GM21381 (cell line): ENCODE results near the gene POLQ.
"Not testable (repeated sequence)": the region's sequence is repeated elsewhere in the genome, so short reads cannot be mapped to it uniquely, and the experiment has no call there.

Source experiments
- ATAC-seq: cut with Tn5 transposase; IDR thresholded peaks from one replicate; pipeline ENCODE4 v1.9.1; 2021; ENCODE audit warnings: mild to moderate bottlenecking, moderate library complexity; ENCODE audit not compliant: unreplicated experiment

POLQ gene

DNA sequence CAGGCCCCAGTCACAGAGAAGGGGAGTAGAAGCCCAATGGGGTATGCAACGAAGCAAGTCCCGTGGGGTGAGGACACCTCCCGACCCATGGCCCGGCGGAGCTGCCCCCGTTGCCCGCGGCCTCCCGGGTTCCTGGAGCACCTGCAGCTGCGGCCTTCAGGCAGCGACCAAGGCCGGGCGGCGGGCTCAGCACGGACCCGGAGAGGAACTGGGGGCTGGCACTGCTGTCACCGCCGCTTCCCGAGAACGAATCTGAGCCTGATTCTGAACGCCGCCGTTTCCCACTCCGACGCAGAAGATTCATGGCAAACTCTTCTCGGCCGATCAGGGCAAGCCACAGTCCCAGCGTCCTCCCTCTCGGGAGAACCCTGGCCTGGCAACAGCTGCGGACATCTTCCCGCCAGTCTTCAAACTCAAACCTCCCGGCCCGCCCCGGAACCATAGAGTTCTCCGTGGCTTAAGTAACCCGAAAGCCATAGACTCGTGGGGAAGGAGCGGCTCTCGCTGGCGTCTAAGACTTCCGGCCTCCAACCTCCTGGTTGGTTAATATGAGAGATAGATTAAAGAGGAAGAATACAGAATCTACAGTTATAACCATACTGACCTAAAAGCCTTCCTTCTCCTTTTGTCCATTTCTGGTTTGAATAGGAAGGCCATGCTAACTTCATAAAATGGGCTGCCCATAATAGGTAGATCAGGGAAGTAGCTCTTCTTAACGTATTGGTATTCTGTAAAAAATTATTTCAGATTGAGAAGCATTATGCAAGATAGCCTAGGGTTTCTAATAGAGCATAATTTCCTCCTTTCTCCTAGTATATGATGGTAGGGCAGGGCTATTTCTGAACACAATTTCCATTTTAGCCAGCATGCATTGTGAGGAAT lies at the start of gene POLQ:
Gene POLQ (minus strand): TSS at position 415 of the 882 bp plus-strand sequence. CDS start 111 bp downstream, at position 304.
- ATAC-seq: peak; percentile 78

DNA sequence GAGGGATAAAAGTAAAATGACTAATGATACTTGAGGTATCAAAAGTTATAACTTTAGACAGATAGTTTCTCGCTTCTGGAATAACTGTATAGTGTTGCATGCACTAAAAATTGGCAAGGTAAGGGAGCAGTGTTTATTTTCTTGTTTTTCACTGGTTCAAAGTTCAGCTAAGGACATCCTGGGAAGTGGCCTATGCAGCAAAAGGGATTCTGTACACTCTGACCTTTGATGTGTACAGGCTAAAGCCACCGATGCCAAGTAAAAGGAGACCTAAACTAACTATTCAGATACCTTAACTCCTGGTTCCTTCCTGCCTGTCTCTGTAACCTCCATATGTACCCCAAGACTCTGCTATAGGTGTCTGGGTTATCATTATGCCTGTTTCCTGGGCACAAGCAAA lies 49.1 kb upstream of the POLQ start:
- ATAC-seq: no peak

DNA sequence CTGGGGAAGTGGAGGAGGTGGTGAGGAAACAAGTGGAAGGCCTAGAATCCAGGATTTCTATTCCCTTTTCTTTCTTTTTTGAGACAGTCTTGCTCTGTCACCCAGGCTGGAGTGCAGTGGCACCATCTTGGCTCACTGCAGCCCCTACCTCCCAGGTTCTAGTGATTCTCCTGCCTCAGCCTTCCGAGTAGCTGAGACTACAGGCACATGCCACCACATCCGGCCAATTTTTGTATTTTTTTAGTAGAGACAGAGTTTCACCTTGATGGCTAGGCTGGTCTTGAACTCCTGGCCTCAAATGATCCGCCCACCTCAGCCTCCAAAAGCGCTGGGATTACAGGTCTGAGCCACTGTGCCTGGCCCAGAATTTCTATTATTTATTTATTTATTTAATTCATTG lies 48.0 kb upstream of the POLQ start:
- not testable (repeated sequence) for ATAC-seq

DNA sequence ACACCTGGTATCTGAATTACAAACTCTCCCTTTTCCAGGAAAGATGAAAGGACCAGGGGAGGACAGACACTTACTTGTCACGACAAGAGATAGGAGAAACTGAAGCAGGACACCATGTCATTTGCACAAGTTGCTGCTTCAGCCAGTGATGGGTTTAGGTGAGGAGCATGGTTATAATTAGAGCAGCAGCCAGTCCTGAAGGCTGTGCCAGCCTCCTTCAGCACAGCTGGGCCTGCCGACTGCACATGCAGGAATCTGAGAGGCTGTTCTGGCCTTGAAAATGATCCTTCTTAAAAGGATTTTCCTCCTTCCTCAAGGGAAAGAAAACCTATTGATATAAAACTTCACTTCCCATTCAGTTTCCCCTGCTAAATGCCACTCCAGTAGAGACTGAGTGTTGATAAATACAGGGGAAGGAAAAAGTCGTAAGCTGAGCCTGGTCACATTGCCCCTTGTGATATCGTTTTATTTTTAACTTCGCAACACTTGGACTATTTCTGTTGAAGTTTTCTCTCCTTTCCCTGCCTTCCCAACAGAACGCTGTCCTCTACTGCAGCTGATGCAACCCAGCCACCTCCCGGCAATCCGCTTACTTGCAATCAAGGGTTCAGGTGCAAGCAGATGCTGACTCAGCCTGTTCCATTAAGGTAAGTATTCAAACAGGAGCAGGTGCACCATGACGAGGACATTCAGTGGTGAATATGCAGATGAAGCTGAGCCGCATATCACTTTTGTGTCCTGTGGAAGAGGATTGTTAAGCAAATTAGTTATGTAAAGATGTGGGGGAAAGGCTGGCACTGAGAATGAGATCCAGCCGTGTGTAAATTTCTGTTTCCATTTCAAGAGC lies 47.3 kb upstream of the POLQ start, which contains the start of gene FBXO40:
Gene FBXO40 (plus strand): TSS at position 524 of the 847 bp plus-strand sequence. CDS start 27,197 bp downstream, outside the sequence.
- no peak for ATAC-seq

DNA sequence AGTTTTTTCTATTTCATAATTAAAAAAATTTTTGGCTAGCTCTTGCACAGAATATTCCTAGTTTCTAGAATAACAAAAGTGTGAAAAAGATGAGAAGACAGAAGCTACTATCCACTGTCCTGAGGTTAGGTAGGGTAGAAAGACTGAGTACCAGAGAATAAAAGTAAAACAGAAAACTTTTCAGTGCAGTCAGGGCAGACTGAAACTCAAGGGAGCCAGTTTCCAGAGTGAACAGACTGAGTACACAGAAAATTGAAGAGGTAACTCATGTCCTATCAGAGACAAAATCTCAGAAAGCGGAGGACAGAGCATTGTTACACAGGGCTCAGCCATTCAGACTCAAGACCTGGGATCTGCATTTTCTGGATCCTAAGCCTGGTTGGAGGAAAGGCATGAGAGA lies 38.6 kb upstream of the POLQ start:
- ATAC-seq: no peak

DNA sequence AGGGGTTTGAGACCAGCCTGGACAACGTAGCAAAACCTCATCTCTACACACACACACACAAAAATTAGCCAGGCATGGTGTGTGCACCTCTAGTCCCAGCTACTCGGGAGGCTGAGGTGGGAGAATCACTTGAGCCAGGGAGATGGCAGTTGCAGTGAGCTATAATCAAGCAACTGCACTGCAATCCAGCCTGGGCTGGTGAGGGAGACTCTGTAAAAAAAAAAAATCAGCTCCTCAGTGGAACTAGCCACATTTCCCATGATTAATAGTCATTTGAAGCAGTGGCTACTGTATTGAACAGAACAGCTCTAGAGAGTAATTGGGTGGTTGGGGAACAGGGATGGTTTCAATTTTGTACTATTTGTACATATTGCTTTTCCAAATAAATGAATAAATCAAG lies 35.9 kb upstream of the POLQ start:
- no peak for ATAC-seq

DNA sequence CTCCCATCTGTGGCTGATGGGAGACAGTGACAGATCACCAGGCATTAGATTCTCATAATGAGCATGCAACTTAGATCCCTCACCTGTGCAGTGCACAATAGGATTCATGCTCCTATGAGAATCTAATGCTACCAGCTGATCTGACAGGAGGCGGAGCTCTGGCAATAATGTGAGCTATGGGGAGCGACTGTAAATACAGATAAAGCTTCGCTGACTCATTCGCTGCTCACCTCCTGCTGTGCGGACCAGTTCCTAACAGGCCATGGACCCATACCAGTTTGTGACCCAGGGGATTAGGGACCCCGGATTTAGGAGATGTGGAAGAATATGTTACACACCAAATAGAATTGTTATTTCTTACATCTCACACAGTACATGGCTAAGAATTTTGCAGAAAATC lies 28.7 kb upstream of the POLQ start:
- no peak for ATAC-seq

DNA sequence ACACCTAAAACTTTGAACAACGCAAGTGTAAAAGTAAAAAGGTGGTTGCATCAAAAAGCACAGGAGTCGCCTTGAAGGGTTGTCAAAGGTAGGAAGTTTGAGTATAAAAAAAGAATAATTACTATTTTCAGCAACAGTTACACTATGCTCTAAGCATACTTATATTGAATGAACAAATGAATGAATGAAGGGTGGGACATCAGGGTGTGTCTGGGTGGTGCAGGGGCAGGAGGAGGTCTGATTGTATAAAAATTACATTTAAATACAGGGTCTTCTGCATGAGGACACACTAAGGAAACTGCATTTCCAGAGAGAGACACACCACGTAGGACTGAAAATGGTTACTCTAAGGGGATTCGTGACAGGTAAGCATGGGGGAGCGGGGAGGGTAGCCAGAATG lies 21.9 kb upstream of the POLQ start, which contains the start of gene ARGFX:
Gene ARGFX (plus strand): TSS at position 301 of the 400 bp plus-strand sequence. CDS start 2,765 bp downstream, outside the sequence.
- ATAC-seq: no peak

DNA sequence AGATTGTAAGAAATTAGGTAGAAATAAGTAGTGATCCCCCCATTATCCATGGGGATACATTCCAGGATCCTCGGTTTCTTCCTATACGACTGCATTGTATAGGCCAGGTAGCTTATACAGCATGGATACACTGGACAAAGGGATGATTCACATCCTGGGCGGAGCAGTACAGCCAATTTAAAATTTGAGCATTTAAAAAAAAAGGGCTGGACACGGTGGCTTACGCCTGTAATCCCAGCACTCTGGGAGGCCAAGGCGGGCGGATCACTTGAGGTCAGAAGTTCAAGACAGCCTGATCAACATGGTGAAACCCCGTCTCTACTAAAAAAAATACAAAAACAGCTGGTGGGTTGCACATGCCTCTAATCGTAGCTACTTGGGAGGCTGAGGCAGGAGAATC lies 21.0 kb upstream of the POLQ start:
- no peak for ATAC-seq

DNA sequence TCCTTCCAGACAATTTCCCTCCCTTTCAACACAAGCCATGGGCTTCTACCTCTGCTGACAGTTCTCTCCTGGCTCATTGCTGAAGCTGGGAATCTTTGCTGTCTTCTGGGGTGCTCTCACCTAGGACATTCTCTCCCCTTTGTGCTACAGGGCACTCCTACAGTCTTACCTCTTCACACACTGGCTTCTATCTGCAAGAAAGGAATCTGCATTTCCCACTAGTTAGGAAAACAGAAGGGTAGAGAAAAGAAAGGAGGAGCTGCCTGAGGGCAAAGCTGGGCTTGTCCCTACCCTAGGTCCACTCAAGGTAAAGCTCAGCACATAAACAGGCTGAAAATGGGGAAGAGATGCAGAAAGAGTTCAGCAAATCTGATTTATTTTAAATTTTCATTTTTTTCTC lies 16.4 kb upstream of the POLQ start:
- ATAC-seq: no peak

DNA sequence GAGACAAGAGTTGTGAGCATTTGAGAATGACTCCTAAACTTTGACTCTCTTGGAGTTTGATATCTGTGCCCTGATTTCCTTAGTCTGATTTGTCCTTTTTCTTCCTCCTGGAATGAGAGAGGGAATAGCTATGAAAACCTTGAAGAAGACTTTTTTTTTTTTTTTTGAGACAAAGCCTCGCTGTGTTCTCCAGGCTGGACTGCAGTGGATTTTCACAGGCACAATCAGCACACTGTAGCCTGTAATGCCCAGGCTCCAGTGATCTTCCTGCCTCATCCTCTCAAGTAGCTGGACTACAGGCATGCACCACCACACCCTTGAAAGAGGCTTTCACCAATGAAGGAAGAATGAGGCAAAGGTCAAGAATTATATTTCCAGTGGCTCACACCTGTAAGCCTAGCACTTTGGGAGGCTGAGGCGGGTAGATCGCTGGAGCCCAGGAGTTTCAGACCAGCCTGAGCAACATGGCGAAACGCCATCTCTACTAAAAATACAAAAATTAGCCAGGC lies 11.7 kb upstream of the POLQ start:
- ATAC-seq: no peak

DNA sequence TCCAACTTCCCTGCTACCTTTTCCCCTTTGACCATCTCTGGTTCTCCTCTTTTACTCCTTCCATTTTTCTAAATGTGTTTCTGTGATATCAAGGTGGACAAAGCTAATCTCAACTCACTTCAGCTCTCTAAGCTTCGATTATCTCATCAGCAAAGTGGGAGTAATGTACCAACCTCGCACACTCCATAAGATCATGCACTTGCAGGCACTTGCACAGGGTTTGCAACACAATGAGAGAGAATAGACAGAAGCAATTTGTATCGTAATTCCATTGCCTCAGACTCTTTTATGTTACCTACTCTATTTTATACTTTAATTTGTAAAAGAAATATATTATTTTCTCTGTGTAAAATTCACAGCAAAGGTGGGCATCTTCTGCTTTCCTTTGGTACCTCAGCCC lies 7.0 kb upstream of the POLQ start:
- no peak for ATAC-seq

DNA sequence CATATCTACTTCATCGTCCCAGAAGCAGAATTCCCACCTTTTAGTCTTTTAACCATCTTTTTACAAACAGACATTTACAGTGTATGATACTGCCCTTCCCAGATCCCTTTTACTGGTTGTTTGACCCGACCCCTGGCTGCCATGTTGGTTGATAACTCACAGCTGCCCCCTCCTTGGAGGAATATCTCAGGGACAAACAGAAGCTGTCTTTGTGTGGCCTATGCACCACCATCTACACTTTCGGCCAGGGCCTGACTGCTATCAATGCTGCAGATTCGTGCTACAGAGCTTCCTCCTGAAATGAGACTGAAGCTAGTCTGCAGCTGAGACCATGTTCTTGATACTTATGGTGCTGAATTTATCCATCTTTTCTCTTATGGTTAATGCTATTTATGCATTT lies 6.6 kb upstream of the POLQ start:
- no peak for ATAC-seq

DNA sequence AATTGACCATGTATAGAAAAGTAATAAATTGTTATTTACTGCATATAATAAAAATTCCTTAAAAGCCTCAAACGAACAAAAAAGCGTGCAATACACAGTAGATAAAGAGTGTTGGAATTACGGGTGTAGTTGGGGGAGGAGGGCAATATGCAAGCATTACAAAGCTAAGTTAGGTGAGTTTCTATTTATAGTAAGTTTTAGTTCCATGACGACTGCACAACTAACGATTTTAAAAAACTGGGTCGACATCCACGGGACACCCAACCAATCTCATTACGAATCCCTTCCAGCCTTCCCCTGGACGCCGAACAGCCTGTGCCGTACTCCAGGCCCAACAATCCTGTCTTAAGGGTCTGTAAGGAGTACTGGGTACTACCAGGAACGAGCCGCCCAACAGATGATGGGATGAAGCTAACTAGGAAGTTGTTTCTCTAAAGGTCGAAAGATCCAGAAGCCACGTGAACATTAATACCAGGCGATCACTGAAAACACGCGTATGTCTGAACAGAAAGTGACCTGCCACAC lies 677 bp downstream of the POLQ start:
- peak; percentile 2 for ATAC-seq

DNA sequence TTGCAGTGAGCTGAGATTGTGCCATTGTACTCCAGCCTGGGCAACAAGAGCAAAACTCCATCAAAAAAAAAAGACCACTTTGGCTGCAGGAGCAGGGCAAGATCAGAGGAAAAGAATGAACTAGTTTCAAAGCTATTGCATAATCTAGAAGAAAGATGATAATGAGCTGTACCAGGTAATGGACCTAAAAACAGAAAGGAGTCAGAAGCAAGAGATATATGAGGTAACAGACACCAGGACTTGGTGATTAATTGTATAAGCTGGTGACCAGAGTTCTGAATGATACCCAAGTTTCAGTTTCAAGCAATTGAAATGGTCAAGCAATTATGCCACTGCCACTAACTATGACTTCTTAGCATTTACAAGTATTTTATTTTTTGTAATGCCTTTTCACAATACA lies 2.9 kb downstream of the POLQ start:
- no peak for ATAC-seq

DNA sequence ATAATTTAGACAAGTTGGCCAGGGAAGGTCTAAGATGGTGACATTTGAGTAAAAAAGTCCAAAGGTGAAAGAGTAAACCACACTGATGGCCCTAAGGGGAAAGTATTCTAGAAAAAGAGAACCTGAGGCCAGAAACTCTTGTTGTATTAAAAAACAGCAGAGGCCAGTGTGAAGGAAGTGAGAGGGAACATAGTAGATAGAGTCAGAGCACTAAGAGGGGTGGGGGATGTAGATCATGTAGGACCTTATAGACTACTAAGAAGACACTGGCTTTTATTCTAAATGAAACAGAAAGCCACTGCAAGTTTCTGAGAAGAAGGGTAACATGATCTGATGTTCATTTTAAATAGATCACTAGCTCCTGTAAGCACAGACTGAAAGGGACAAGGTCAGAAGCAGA lies 14.5 kb downstream of the POLQ start:
- no peak for ATAC-seq

DNA sequence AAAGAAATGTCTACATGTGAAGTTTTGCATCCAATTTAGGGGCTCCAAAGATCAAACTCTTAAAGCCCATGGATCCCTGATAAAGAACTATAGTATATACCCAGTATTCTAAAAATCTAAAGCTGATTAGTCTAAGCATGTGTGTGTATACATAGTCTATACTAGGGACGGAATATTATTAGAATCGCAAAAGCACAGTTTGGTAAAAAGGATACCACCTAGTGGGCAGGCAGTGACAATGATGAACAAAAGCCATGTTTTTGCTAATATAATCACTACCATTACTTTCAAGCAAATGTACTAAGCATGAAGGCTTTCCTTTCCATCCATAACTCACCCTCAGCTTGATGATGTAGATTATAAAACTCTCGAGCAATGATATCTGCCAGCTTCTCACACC lies 16.5 kb downstream of the POLQ start:
- no peak for ATAC-seq

DNA sequence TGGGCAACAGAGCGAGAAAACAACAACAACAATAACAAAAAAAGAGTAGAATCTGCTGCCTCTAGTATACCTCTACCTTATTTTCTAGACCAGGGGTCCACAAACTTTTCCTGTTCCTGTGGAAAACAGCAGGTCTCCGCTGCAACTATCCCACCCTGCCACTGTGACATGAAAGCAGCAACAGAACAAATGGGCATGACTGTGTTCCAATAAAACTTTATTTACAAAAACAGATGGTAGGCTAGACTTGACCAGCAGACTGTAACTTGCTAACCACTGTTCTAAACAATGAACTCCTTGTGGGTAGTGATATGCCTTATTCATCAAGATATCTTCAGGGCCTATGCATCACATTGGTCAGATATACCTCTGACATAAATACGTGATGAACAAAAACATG lies 25.3 kb downstream of the POLQ start:
- ATAC-seq: no peak

DNA sequence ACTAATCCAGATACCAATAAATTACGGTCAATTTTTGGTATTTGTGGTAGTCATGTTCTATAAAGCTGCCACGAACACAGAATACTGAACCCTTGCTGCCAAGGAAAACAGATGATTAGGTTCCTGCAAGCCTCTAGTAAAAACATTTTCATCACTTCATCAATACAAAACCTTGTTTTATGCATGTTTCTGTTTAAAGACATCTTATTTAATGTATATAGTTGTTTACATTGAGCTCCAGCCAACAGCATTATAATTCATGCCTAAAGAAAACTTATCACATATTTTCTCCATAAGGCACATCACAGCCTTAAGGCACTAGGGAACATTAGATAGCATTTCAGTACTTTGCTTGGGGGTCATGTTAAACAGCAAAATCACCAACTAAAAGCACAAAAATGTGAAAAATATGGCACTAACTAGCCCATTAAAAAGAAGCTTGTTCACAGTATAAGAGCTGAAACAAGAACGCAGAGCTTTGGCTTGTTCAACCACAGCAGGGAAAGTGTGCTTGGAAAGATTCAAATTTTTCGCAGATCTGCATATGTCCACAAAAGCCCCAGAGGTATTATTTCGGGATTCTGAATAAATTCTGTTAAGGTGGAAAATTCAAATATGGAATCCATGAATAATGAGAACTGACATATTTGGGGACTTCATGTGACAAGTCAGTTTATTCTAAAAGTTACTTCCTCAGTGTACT lies 27.7 kb downstream of the POLQ start:
- ATAC-seq: no peak

DNA sequence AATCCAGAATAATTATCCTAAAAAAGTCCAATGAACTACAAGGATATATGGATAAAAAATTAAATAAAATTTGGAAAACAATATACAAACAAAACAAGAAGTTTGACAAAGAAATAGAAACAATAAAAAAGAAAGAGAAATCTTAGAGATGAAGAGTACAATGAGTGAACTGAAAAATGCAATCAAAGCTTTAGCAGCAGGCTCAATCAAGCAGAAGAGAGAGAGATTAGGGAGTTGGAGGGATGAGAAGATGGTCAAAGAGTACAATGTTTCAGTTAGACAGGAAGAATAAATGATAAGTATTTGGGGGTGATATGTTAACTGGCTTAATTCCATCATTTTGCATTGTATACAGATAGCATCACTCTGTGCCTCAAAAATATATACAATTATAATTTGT lies 29.9 kb downstream of the POLQ start:
- no peak for ATAC-seq

DNA sequence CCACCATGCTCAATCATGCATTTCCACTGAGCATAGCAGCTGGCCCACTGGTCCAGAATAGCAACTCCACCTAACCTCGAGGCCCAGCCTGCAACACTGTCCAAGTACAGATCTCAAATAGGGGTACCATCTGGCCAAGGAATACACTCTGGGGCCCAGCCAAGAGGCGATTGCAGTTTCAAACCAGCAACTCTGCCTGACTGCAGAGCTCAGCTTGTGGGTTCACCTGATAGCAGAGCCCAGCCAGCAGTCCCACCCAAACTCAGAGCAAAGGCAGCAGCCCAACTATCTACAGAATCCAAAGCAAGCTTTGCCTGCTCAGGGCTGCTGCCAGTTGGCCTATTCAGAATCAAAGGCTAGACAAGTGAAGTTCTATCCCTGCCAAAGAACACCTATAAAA lies 30.5 kb downstream of the POLQ start:
- ATAC-seq: no peak
